Measurements from ENCODE around the gene FNIP2.
"Not testable (repeated sequence)": the region's sequence is repeated elsewhere in the genome, so short reads cannot be mapped to it uniquely, and the experiment has no call there.

FNIP2 gene

DNA sequence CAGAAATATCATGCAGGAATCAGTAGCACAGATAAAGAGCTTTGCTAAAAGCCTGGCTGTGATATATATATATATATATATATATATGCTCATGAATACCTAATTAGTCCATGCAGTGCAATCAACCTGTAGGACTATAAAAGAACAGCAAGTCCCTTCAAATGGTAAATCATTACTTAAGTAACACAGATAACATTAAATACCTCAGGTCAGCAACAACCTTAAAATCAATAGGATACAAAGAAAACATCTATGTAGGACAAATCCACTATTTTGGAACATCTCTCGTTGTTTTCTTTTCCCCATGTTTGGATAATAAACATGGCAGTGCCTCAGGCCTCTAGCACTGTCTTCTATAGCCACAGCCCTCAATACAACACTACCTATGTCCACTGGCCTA is 106.6 kb downstream of the FNIP2 start:
- DNase-seq: no peak

DNA sequence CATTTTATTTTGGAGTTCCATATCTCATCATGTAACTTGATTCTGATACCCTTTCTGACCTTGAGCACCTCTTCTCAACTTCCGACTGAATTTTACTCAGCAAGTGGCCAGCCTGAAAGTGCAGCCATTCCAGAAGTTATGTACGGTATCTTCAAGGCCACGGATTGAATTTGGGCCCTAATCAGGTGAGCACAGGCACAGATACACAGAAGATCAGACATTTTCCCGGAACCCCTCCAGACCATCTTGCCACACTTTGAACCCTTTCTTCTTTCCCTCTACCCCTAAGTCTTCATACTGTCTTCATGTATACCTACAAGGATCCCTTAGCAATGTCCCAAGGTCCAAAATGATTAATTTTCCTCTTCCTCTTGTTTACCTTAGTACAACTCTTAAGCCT is 108.2 kb downstream of the FNIP2 start:
- no peak for DNase-seq

DNA sequence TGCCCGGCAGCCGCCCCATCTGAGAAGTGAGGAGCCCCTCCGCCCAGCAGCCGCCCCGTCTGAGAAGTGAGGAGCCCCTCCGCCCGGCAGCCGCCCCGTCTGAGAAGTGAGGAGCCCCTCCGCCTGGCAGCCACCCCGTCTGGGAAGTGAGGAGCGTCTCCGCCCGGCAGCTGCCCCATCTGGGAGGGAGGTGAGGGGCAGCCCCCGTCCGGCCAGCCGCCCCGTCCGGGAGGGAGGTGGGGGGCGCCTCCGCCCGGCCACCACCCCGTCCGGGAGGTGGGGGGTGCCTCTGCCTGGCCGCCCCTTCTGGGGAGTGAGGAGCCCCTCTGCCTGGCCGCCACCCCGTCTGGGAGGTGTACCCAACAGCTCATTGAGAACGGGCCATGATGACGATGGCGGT is 113.3 kb downstream of the FNIP2 start:
- DNase-seq: not testable (repeated sequence)

DNA sequence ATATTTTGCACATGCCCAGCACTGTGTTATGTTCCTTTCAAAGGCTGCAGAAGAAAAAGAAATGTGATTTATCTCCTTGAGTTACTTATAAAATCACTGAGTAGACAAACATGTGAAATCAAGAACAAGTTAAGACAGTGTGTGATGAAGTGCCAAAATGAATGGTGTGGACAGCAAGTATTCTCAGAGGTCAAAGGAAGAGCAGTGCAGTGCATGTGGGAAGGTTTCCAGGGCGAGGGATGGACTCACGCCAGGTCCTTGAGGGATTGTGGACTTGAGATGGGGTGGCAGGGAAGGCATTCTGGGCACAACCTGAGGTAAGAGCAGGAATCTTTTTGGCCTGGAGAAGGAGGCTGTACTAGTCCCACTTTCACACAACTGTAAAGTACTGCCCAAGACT is 115.5 kb downstream of the FNIP2 start:
- no peak for DNase-seq

DNA sequence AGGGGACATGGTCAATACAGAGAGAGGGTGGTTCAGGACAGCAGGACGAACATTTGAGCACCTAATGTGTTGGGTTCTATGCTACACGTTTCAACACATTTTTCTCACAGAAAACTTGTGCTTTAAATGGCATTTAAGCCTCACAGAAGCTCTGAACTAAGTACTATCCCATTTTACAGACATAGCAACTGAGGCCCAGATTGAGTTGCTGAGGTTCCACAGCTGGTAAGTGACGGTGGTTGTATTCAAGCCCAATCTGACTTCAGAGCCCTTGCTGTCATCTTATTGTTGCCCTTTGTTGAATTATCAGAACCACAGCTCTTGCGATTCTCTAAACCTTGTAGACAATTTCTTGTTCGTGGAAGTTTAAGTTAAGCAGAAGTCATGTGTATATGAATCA is 116.7 kb downstream of the FNIP2 start:
- DNase-seq: no peak

DNA sequence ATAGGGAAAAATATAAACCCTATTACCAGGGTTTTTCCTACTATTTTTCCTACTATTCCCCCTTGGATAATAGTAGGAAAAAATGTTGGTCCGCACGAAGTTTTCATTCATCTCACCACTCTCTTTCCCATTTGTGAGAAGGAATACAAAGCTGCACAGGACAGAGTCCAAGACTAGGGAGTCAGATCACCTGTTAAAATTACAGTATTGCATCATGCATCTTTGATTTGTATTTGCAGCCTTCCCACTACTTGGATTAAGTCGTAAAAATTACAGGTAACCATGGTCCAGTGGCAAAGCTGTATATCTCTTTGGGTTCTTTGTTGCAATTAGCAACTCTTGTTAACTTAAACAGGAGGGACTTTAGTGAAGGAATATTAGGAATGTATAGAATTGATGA is 121.5 kb downstream of the FNIP2 start:
- DNase-seq: no peak

DNA sequence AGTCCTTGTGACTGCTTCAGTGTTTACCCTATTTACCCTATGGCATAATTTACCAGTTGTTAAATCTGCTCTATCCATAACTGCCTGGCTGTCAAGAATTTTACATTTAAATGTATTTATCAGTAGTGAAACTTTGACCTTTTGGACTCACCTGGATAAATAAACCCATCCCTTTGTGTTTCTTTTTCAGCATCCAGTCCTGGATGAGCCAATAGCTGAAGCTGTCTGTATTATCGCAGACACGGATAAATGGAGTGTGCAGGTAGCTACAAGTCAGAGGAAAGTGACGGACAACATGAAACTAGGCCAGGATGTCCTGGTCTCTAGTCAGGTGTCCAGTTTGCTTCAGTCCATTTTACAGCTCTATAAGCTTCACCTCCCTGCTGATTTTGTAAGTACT is 122.4 kb downstream of the FNIP2 start:
- DNase-seq: no peak

DNA sequence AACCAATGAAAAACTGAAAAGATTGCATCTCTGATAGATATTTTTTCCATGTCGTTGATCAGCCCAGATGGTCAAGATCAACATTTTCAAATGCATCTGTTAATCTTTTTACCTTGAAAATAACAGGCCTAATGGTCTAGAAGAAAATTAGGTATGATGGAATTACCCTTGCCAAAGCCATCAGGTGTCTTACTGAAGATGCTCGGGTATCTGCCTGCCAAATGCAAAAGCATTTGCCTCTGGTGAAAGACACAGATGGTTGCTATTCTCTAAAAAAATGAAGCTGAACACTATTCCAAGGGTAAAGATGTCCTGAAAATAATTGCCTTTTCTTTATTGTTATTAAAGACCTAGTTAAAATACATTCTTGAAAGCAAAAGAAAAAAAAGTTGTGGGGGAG is 126.0 kb downstream of the FNIP2 start:
- DNase-seq: no peak

DNA sequence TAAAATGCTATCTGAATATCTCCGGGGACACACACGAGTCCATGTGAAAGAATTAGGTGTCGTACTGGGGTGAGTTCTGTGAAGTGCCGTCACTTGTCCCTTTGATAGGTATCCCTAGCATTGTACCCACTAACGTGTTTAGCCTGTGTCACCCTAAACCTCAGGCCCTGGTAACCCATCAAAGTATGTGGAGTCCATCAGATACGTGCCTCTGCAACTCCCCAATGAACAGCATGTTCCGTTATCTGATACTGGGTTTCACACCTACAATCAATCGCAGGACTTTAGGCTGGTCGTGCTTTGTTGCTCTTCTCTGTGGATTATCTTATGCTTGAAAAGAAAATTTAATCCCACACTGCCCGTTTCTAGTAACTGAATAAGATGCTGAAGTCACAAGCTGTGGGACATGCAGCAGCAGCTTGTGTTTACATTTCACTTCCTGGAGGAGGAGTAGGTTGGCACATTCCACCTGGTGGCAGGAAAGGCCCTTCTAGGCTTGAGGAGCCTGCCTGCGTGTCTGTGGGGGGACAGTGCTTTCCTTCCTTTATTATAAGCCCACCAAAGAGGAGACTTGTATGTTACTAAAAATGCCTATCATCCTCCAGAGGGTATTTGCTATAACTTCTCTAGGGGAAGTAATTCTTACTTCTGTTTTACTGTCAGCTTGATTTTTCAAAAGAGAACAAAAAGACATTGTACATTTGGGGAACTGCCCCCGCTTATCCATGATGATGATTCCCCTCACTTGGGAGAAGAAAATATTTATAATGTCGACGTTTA is 127.2 kb downstream of the FNIP2 start:
- DNase-seq: no peak

DNA sequence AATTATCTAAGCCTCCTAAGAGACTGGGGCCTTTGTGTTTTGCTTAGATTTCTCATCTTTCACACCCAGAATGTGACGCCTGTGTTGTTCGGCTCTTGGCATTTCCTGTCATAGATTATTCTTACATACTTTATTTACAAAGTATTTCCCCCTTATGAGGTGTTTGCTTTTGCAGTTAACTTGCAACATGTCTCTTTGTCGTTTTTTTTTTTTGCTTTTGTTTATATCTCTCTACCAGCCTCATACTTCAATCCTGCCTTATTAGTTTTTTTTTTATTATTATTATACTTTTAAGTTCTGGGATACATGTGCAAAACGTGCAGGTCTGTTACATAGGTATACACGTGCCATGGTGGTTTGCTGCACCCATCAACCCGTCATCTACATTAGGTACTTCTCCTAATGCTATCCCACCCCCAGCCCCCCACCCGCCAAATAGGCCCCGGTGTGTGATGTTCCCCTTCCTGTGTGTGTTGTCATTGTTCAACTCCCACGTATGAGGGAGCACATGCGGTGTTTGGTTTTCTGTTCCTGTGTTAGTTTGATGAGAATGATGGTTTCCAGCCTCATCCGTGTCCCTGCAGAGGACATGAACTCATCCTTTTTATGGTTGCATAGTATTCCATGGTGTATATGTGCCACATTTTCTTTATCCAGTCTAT is 127.9 kb downstream of the FNIP2 start:
- not testable (repeated sequence) for DNase-seq

DNA sequence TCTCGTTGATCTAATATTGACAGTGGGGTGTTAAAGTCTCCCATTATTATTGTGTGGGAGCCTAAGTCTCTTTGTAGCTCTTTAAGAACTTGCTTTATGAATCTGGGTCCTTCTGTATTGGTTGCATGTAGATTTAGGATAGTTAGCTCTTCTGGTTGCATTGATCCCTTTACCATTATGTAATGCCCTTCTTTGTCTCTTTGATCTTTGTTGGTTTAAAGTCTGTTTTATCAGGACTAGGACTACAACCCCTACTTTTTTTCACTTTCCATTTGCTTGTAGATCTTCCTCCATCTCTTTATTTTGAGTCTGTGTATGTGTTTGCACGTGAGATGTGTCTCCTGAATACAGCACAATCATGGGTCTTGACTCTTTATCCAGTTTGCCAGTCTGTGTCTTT is 131.6 kb downstream of the FNIP2 start:
- not testable (repeated sequence) for DNase-seq

DNA sequence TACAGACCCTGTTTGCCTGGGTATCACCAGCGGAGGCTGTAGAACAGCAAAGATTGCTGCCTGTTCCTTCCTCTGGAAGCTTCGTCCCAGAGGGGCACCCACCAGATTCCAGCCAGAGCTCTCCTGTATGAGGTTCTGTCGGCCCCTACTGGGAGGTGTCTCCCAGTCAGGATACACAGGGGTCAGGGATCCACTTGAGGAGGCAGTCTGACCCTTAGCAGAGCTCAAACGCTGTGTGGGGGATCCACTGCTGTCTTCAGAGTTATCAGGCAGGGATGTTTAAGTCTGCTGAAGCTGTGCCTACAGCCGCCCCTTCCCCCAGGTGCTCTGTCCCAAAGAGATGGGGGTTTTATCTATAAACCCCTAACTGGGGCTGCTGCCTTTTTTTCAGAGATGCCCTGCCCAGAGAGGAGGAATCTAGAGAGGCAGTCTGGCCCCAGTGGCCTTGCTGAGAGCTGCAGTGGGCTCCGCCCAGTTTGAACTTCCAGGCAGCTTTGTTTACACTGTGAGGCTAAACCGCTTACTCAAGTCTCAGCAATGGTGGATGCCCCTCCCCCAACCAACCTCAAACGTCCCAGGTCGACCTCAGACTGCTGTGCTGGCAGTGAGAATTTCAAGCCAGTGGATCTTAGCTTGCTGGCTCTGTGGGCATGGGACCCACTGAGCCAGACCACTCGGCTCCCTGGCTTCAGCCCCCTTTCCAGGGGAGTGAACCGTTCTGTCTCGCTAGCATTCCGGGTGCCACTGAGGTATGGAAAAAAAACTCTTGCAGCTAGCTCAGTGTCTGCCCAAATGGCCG is 133.7 kb downstream of the FNIP2 start:
- DNase-seq: peak; percentile 13

DNA sequence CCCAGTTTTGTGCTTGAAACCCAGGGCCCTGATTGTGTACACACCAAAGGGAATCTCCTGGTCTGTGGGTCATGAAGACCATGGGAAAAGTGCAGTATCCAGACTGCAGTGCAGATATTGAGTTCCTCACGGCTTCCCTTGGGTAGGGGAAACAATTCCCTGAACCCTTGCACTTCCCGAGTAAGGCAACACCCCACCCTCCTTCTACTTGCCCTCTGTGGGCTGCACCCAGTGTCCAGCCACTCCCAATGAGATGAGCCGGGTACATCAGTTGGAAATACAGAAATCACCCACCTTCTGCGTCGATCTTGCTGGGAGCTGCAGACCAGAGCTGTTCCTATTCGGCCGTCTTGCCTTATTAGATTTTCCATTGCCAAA is 134.2 kb downstream of the FNIP2 start:
- no peak for DNase-seq

DNA sequence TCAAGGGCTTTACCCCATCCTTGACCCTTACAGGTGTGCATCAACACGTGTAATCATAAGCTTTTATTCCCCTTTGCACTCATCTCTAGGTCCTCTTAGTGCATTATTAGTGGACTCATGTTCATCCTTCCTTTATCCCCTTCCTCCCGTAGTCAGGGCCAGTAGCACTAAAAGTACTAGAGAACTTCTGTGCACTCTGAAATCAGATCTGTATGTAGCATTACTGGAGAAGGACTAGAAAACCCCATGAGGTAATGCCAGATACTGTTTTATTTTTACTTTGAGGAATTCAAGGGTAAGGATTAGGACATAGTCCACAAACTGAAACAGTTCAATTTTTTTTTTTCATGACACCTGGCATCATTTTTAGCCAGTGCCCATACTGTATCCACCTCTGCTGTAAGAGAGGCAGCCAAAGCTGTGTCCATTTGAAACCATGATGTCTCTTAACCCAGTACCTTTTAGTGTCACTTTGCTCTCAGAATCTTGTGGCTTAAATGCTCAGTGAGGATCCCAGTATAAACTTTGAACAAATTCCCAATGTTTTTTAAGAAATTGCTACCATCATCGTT is 134.7 kb downstream of the FNIP2 start:
- peak; percentile 9 for DNase-seq

DNA sequence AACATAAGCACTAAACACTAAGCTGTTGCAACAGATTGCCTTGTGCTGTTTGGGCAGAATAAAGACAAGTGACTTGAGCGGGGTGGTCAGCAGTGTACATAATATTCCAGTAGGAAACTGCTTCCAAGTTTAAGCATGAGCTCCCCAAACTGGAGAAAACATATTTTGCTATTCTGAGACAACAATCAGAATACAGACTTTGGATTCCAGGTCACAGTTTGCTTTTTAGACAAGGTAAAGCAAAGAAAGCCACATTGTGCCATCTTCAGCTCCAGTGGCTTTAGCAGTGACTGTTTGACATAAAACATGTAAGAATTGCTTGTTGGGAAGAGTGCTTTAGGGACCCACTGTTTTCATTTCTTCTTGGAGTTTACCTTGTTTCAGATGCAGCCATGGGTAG is 136.0 kb downstream of the FNIP2 start:
- DNase-seq: no peak

DNA sequence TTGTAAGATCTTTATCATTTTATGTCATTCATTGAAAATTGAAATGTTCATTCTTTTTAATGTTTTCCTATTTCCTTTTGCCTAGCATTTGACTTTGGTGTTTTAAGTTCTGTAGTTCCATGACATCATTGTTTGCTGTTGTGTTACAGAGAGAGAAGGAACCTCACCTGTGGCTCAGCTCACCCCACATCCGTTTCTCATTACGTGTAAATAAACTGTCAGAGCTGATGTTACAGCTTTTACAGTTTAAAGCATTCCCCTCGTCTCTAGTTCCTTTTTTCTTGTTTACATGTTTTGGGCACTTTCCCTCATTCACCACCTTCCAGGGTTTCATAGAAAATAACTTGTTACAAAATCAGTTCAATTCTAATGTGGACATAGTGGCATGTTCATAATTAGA is 137.2 kb downstream of the FNIP2 start:
- no peak for DNase-seq

DNA sequence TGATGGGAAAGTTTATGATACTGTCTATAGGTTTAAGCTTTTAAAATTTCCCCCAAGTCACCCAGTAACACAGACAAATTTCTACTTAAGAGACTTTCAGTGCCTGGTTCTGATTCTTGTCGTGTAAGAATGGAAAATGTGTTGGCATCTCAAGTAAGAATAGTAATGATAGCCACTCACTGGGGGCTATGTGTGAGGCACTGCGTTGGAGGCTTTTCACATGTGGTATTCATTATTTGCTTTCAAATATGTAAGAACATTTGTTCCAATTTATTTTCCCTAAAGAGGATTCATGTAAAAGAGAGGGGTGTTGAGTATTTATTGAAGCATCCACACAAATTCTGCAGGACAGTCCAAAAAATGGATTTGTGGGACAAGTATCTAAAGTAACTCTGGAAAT is 143.6 kb downstream of the FNIP2 start:
- no peak for DNase-seq

DNA sequence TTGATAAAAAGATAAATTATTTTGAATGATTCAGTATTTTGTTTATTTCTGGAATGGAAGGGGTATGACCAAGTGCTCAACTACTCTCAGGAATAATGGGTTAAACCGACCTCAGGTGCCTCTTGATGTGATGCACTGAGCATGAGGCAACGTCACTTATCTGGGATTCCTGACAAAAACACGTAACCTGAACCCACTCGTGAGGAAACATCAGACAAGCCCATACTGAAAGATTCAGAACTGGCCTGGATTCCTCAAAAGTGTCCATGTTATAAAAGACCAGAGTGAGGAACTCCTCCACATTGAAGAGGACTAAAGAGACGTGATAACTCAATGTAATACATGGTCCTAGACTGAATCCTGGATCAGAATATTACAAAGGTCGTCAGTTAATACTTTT is 144.0 kb downstream of the FNIP2 start:
- no peak for DNase-seq

DNA sequence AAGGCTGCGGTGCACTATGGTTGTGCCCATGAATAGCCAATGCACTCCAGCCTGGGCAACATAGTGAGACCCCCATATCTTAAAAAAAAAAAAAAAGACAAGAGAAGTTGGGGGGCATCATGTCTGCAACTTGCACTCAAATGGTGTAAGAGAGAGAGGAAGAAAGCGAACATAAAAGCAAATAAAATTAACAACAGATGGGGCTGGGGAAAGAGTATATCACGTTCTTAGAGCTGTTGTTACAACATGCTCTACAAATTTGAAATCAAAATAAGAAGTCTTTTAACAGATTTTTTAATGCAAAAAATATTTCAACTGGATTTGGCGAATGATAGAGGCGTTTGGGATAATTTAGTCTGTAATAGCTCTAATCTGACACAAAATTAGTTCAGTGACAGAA is 144.9 kb downstream of the FNIP2 start:
- DNase-seq: no peak

DNA sequence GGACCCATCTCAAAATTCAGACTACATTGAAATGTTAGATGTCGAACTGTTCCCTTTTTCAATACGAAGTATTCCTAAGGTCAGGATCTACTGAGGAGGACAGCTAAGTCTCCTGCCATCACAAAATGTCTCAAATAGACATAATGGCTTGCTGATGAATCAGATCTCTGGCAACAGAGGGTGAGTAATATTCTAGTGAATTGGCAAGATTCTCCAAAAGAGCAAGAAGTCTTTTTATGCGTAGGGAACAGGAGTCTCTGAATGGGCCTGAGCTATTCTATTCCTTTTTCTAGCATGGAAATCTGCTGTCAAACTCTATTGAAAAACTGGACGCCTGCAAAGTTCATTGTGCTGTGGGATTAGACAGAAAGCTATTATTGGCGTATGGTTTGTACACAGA is 145.4 kb downstream of the FNIP2 start:
- no peak for DNase-seq

DNA sequence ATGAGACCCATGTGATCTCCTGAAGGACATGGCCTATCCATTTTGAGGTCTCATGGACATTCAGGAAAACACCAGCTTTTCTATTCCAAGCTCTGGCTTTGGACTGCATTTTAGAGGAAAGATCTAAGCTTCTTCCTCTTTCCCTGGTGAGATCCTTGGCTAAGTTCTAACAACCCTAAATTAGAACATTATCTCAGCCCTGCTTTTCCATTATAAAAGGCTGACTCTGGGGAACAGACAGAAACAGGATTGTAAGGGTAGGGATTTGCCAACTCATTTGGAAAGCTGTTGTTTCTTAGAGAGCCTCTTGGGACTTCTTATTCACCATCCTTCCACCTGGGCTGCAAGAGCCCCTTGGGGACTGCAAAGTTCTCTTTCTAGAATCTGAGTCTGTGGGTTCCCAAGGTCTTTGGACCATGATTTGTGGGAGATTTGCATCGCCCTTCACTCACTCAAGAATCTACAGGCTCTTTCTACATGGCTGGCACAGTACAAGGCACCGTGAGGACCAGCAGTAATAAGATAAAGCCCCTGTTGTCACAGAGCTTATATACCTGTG is 146.9 kb downstream of the FNIP2 start:
- no peak for DNase-seq

DNA sequence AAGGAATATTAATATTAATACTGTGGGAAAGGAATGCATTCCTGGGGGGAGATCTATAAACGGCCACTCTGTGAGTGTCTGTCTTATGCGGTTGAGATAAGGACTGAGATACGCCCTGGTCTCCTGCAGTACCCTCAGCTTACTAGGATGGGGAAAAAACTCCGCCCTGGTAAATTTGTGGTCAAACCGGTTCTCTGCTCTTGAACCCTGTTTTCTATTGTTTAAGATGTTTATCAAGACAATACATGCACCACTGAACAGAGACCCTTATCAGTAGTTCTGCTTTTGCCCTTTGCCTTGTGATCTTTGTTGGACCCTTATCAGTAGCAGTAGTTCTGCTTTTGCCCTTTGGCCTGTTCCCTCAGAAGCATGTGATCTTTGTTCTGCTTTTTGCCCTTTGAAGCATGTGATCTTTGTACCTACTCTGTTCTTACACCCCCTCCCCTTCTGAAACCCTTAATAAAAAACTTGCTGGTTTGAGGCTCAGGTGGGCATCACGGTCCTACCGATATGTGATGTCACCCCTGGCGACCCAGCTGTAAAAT is 151.7 kb downstream of the FNIP2 start:
- not testable (repeated sequence) for DNase-seq

DNA sequence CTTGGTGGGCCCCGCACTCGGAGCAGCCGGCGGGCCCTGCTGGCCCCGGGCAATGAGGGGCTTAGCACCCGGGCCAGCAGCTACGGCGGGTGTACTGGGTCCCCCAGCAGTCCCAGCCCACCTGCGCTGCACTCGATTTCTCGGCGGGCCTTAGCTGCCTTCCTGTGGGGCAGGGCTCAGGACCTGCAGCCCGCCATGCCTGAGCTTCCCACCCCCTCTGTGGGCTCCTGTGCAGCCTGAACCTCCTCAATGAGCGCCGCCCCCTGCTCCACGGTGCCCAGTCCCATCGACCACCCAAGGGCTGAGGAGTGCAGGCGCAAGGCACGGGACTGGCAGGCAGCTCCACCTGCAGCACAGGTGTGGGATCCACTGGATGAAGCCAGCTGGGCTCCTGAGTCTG is 158.9 kb downstream of the FNIP2 start:
- not testable (repeated sequence) for DNase-seq
